Measurements from ENCODE around the gene CLIC6.
"Not testable (repeated sequence)": the region's sequence is repeated elsewhere in the genome, so short reads cannot be mapped to it uniquely, and the experiment has no call there.

CLIC6 gene

DNA sequence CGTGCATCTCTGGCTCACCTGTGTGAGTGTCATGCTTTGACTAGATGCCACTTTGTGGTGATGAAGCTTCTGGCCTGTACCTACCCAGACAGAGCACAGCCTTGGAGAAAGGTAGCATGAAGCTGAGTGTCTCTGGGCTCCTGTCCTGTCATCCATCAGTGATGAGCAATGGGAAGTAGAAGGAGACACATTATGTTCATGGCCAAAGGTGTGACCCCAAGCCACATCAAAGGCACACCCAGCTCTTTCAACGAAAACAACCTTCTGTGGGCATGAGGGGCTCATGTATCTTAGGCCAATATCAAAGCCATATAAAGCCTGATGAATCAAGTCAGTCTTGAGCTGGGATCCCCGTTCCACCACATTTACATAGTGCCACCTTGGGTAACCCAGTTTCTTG, 1.0 kb upstream of the CLIC6 start:
- Histone ChIP-seq H3K9ac (ENCODE audit: low read length) (no peak overlapping the region), H3K4me3 (ENCODE audit: low read length) (no peak overlapping the region), H3K4me1 (ENCODE audit: control insufficient read depth, insufficient read depth, low read length) (peaks cover 14% of the 10 kb centered on the region), H3K9me3 (ENCODE audit: control insufficient read depth, low read length) (no peaks in the 10 kb centered on the region), H3K36me3 (ENCODE audit: control insufficient read depth, insufficient read depth, low read length) (no peaks in the 10 kb centered on the region), H3K27me3 (ENCODE audit: control insufficient read depth, insufficient read depth, low read length) (peaks cover 30% of the 10 kb centered on the region)

DNA sequence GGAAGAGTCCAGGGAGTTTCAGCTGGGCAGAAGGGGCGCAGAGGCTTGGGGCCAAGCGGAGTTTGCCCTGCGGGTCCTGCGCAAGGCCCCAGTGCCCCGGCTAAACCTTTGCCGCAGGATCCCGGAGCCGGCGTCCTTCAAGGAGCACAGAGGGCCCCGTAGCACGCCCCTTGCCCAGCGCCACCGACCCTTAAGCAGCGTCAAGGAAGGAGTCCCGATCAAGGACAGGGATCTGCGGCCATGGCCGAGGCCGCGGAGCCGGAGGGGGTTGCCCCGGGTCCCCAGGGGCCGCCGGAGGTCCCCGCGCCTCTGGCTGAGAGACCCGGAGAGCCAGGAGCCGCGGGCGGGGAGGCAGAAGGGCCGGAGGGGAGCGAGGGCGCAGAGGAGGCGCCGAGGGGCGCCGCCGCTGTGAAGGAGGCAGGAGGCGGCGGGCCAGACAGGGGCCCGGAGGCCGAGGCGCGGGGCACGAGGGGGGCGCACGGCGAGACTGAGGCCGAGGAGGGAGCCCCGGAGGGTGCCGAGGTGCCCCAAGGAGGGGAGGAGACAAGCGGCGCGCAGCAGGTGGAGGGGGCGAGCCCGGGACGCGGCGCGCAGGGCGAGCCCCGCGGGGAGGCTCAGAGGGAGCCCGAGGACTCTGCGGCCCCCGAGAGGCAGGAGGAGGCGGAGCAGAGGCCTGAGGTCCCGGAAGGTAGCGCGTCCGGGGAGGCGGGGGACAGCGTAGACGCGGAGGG, 520 bp downstream of the CLIC6 start:
- H3K36me3 ChIP-seq (ENCODE audit: control insufficient read depth, insufficient read depth, low read length), result no peaks in the 10 kb centered on the region
- peaks cover 14% of the 10 kb centered on the region for H3K4me1 ChIP-seq (ENCODE audit: control insufficient read depth, insufficient read depth, low read length)
- peaks cover 30% of the 10 kb centered on the region for H3K27me3 ChIP-seq (ENCODE audit: control insufficient read depth, insufficient read depth, low read length)
- peak overlapping the region; percentile 81 for H3K9ac ChIP-seq (ENCODE audit: low read length)
- H3K9me3 ChIP-seq (ENCODE audit: control insufficient read depth, low read length), result no peaks in the 10 kb centered on the region
- H3K4me3 ChIP-seq (ENCODE audit: low read length), result peak overlapping the region; percentile 17

DNA sequence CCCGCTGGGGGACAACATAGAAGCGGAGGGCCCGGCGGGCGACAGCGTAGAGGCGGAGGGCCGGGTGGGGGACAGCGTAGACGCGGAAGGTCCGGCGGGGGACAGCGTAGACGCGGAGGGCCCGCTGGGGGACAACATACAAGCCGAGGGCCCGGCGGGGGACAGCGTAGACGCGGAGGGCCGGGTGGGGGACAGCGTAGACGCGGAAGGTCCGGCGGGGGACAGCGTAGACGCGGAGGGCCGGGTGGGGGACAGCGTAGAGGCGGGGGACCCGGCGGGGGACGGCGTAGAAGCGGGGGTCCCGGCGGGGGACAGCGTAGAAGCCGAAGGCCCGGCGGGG, 1.1 kb downstream of the CLIC6 start:
- H3K36me3 ChIP-seq (ENCODE audit: control insufficient read depth, insufficient read depth, low read length); H3K9me3 ChIP-seq (ENCODE audit: control insufficient read depth, low read length): not testable (repeated sequence)
- peak overlapping the region; percentile 17 for H3K4me3 ChIP-seq (ENCODE audit: low read length)
- peaks cover 14% of the 10 kb centered on the region for H3K4me1 ChIP-seq (ENCODE audit: control insufficient read depth, insufficient read depth, low read length)
- H3K9ac ChIP-seq (ENCODE audit: low read length), result peak overlapping the region; percentile 81
- H3K27me3 ChIP-seq (ENCODE audit: control insufficient read depth, insufficient read depth, low read length), result peaks cover 30% of the 10 kb centered on the region

DNA sequence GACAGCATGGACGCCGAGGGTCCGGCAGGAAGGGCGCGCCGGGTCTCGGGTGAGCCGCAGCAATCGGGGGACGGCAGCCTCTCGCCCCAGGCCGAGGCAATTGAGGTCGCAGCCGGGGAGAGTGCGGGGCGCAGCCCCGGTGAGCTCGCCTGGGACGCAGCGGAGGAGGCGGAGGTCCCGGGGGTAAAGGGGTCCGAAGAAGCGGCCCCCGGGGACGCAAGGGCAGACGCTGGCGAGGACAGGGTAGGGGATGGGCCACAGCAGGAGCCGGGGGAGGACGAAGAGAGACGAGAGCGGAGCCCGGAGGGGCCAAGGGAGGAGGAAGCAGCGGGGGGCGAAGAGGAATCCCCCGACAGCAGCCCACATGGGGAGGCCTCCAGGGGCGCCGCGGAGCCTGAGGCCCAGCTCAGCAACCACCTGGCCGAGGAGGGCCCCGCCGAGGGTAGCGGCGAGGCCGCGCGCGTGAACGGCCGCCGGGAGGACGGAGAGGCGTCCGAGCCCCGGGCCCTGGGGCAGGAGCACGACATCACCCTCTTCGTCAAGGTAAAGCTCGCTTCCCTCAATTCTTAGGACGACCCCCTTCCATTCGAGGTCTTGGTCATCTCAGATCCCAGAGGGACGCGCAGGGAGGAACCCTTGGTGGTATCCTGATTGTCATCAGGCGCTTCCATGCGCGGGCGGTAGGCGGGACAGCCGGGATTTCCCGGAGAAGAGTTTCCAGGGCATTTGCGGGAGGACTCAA, 1.6 kb downstream of the CLIC6 start:
- Histone ChIP-seq H3K9me3 (ENCODE audit: control insufficient read depth, low read length) (no peaks in the 10 kb centered on the region), H3K4me1 (ENCODE audit: control insufficient read depth, insufficient read depth, low read length) (peaks cover 14% of the 10 kb centered on the region), H3K27me3 (ENCODE audit: control insufficient read depth, insufficient read depth, low read length) (peaks cover 30% of the 10 kb centered on the region), H3K9ac (ENCODE audit: low read length) (peak overlapping the region; percentile 81), H3K4me3 (ENCODE audit: low read length) (peak overlapping the region; percentile 33), H3K36me3 (ENCODE audit: control insufficient read depth, insufficient read depth, low read length) (no peaks in the 10 kb centered on the region)

DNA sequence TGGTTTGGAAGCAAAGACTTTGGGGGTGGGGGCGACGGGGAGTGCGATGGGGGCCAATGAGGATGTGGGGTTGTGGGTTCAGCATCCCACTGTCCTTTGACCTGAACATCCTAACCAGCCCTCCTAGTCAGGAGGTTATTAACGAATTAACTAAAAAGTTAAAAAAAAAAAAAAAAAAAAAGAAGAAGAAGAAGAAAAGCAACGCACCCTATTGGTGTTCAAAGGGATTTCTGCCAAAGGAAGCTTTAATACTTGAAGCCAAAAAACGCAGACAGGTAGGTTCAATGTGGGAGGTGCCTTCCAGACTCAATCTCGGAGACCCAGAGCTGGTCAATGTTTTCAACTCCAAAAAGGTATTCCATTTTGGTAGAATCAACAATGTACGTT, 2.2 kb downstream of the CLIC6 start:
- Histone ChIP-seq H3K36me3 (ENCODE audit: control insufficient read depth, insufficient read depth, low read length) (no peaks in the 10 kb centered on the region), H3K27me3 (ENCODE audit: control insufficient read depth, insufficient read depth, low read length) (peaks cover 30% of the 10 kb centered on the region), H3K4me1 (ENCODE audit: control insufficient read depth, insufficient read depth, low read length) (peaks cover 14% of the 10 kb centered on the region), H3K9me3 (ENCODE audit: control insufficient read depth, low read length) (no peaks in the 10 kb centered on the region), H3K9ac (ENCODE audit: low read length) (peak overlapping the region; percentile 81), H3K4me3 (ENCODE audit: low read length) (peak overlapping the region; percentile 33)

DNA sequence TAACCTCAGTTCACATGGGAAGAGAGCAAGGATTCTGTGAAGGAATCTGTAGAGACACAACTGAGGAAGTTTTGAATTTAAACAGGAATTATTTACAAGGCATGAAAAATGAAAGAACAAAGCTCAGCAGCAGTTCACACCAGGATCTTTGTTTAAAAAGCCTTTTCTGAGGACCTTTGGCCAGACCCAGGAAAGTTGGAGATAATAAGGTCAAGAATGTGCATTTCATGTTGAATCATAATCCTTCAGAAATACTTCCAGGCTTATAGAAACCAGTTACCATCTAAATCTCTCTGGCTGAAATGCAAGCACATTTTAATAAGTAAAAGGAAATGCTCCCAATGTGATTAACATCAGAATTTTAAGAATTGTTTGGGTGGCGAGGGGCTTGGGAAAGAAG, 2.7 kb downstream of the CLIC6 start:
- no peak overlapping the region for H3K9ac ChIP-seq (ENCODE audit: low read length)
- H3K4me3 ChIP-seq (ENCODE audit: low read length), result no peak overlapping the region
- no peaks in the 10 kb centered on the region for H3K9me3 ChIP-seq (ENCODE audit: control insufficient read depth, low read length)
- H3K27me3 ChIP-seq (ENCODE audit: control insufficient read depth, insufficient read depth, low read length), result peaks cover 30% of the 10 kb centered on the region
- peaks cover 14% of the 10 kb centered on the region for H3K4me1 ChIP-seq (ENCODE audit: control insufficient read depth, insufficient read depth, low read length)
- no peaks in the 10 kb centered on the region for H3K36me3 ChIP-seq (ENCODE audit: control insufficient read depth, insufficient read depth, low read length)

DNA sequence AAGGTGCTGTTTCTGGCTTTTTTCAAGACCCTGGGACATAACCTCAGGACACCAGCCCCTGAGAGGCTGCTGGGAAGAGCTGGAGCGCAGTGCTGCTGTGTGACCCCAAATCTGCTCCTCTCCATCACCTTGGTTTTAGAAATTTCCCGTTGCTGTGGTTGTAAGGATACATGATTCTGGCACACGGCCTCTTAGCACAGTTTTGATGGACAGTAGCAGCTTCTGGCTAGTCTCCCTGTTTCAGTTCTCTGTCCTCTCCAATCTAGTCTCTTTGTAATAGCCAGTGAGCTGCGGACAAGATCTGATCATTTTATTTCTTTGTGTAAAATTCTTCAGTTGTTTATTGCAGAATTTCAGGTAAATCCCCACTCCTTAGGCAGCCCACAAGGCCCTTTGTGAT, 3.1 kb downstream of the CLIC6 start:
- Histone ChIP-seq H3K27me3 (ENCODE audit: control insufficient read depth, insufficient read depth, low read length) (peaks cover 30% of the 10 kb centered on the region), H3K36me3 (ENCODE audit: control insufficient read depth, insufficient read depth, low read length) (no peaks in the 10 kb centered on the region), H3K9me3 (ENCODE audit: control insufficient read depth, low read length) (no peaks in the 10 kb centered on the region), H3K4me3 (ENCODE audit: low read length) (no peak overlapping the region), H3K9ac (ENCODE audit: low read length) (no peak overlapping the region), H3K4me1 (ENCODE audit: control insufficient read depth, insufficient read depth, low read length) (peaks cover 14% of the 10 kb centered on the region)

DNA sequence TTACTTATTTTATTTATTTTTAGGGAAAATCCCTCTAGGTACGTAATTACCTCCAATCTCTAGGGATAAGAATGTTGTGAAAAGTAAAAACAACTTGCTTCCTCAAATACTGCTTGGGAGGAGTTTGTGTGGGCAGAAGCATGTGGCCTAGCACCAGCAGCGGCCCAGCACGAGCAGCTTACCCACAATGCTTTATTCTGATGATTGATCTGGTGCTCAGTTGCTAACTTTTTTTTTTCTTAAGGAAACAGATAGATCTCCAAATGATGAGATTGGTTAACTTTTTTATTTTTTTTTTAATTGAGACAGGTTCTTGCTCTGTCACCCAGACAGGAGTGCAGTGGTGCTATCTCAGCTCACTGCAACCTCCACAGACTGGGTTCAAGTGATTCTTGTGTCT, 4.2 kb downstream of the CLIC6 start:
- H3K4me3 ChIP-seq (ENCODE audit: low read length), result no peak overlapping the region
- no peaks in the 10 kb centered on the region for H3K36me3 ChIP-seq (ENCODE audit: control insufficient read depth, insufficient read depth, low read length)
- H3K9ac ChIP-seq (ENCODE audit: low read length), result no peak overlapping the region
- H3K27me3 ChIP-seq (ENCODE audit: control insufficient read depth, insufficient read depth, low read length), result peaks cover 30% of the 10 kb centered on the region
- H3K4me1 ChIP-seq (ENCODE audit: control insufficient read depth, insufficient read depth, low read length), result peaks cover 14% of the 10 kb centered on the region
- H3K9me3 ChIP-seq (ENCODE audit: control insufficient read depth, low read length), result no peaks in the 10 kb centered on the region

DNA sequence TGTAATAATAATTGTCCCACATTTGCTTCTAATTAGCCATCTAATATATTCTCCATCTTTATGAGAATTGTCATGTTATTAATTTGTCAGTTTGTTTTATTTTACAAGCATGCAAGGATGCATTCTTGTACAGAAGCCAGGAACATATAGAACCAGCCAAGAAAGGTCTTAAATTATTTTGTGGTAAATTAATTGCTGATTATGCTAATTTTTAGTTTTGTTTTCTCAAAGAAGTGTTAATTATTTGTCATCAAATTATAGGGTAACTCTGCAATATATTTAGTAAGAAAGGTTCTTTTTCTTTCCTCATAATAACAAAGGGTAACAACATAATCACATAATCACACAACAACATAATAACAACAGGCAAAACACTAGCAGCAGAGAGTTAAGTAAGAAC, 5.7 kb downstream of the CLIC6 start:
- no peaks in the 10 kb centered on the region for H3K9me3 ChIP-seq (ENCODE audit: control insufficient read depth, low read length)
- no peak overlapping the region for H3K4me3 ChIP-seq (ENCODE audit: low read length)
- H3K36me3 ChIP-seq (ENCODE audit: control insufficient read depth, insufficient read depth, low read length), result no peaks in the 10 kb centered on the region
- no peak overlapping the region for H3K9ac ChIP-seq (ENCODE audit: low read length)
- H3K4me1 ChIP-seq (ENCODE audit: control insufficient read depth, insufficient read depth, low read length), result peaks cover 17% of the 10 kb centered on the region
- peaks cover 19% of the 10 kb centered on the region for H3K27me3 ChIP-seq (ENCODE audit: control insufficient read depth, insufficient read depth, low read length)

DNA sequence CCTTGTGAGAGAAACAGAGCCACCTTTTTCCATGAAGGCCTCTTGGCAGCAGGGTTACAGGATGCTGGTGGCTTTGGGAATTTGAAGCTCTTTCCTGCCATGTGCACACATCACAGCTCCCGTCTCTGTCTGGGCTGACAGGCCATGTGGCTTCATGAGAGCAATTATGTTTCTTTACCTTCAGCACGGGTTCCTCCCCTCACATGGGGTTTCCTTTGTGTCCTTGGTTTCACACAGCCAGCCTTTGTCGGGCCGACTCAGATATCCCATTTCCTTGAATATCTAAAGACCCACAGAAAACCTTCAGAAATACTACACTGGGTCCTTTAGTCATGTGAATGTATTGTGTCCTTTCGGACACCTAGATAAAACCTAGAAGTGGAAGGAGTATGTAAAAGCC, 7.1 kb downstream of the CLIC6 start:
- no peak overlapping the region for H3K4me3 ChIP-seq (ENCODE audit: low read length)
- peaks cover 16% of the 10 kb centered on the region for H3K4me1 ChIP-seq (ENCODE audit: control insufficient read depth, insufficient read depth, low read length)
- H3K9ac ChIP-seq (ENCODE audit: low read length), result no peak overlapping the region
- H3K27me3 ChIP-seq (ENCODE audit: control insufficient read depth, insufficient read depth, low read length), result peaks cover 7% of the 10 kb centered on the region
- no peaks in the 10 kb centered on the region for H3K9me3 ChIP-seq (ENCODE audit: control insufficient read depth, low read length)
- no peaks in the 10 kb centered on the region for H3K36me3 ChIP-seq (ENCODE audit: control insufficient read depth, insufficient read depth, low read length)

DNA sequence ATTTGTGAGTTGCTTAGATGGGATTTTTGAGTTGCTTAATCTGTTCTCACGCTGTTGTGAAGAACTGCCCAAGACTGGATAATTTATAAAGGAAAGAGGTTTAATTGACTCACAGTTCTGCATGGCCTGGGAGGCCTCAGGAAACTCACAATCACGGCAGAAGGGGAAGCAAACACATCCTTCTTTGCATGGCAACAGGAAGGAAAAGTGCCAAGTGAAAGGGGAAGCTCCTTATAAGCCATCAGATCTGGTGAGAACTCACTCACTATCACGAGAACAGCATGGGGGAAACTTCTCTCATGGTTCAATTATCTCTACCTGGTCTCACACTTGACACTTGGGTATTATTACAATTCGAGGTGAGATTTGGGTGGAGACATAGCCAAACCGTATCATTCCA, 10.3 kb downstream of the CLIC6 start:
- H3K4me3 ChIP-seq (ENCODE audit: low read length), result no peak overlapping the region
- H3K9ac ChIP-seq (ENCODE audit: low read length), result no peak overlapping the region
- no peaks in the 10 kb centered on the region for H3K9me3 ChIP-seq (ENCODE audit: control insufficient read depth, low read length)
- H3K27me3 ChIP-seq (ENCODE audit: control insufficient read depth, insufficient read depth, low read length), result no peaks in the 10 kb centered on the region
- no peaks in the 10 kb centered on the region for H3K36me3 ChIP-seq (ENCODE audit: control insufficient read depth, insufficient read depth, low read length)
- peaks cover 7% of the 10 kb centered on the region for H3K4me1 ChIP-seq (ENCODE audit: control insufficient read depth, insufficient read depth, low read length)

DNA sequence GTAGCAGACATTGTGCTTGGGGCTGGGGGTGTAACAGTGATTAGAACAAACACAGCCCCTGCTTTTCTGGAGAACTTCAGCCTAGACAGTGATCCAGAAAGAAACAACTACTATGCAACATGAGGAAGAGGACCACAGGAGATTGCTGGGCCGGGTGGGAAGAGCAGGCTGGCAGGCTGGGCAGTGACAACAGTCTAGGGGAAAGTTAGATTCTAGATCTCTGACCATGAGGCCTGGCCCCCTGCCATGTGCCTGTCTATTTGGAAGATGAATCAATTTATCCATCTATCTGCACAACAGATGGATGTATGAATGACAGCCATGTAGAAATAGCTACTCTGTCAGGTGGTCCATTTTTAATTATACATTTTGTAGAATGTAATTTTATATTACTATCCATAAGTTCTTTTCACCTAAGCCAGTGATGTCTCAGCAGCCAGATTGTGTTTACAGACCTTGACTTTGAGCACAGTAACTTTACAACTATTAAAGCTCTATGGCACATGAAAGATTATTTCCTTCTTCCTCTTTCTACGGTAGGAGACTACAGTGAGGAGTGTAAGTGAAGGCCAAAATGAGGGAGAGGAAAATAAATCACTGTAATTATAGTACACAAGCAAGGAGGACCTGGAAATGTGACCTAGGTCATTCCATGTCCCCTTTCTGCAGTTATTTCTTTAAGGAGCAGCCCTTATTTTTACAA, 15.5 kb downstream of the CLIC6 start:
- Histone ChIP-seq H3K4me3 (ENCODE audit: low read length) (no peak overlapping the region), H3K27me3 (ENCODE audit: control insufficient read depth, insufficient read depth, low read length) (no peaks in the 10 kb centered on the region), H3K9me3 (ENCODE audit: control insufficient read depth, low read length) (no peaks in the 10 kb centered on the region), H3K9ac (ENCODE audit: low read length) (no peak overlapping the region), H3K4me1 (ENCODE audit: control insufficient read depth, insufficient read depth, low read length) (peaks cover 21% of the 10 kb centered on the region), H3K36me3 (ENCODE audit: control insufficient read depth, insufficient read depth, low read length) (no peaks in the 10 kb centered on the region)
